Measurements from ENCODE around the gene WNT8A.

WNT8A gene

GRCh38 chr5:138110266-138110963, 26.6 kb downstream of the WNT8A start:
- H3K4me1 ChIP-seq (ENCODE audit: control extremely low read depth in 1 of 4, control insufficient read depth in 4 of 4, insufficient read depth in 4 of 4, low read length in 3 of 4) = no peaks in the 10 kb centered on the region
- no peak overlapping the region for H3K27ac ChIP-seq (ENCODE audit: insufficient read depth in 1 of 2, low read depth in 1 of 2, low read length in 2 of 2, poor library complexity in 1 of 2, severe bottlenecking in 2 of 2)
- no peak overlapping the region for H3K4me3 ChIP-seq (ENCODE audit: control insufficient read depth in 1 of 7, extremely low read depth in 1 of 7, insufficient read depth in 4 of 7, low read depth in 2 of 7, low read length in 6 of 7)
- no peak for DNase-seq
- peaks cover 0 to 4% (median 0%) of the 10 kb centered on the region in 5 experiments for H3K27me3 ChIP-seq (replicated peaks in 2 of 5; ENCODE audit: control insufficient read depth in 4 of 5, insufficient read depth in 5 of 5, low read length in 4 of 5)
- POLR2A ChIA-PET = no interaction called here
- CTCF ChIA-PET = interaction anchor here (1.1 to 2.9 kb wide), 4 partner anchors 11 to 68 kb away, joined by 4 to 13 read pairs (median 6); no protein-coding TSS in a partner anchor
- no CpG with 5 or more reads among the region's 4 CpGs for whole genome bisulfite sequencing (ENCODE audit: insufficient coverage)
- no peaks in the 10 kb centered on the region for H3K9me3 ChIP-seq (ENCODE audit: control extremely low read depth in 1 of 5, control insufficient read depth in 4 of 5, insufficient read depth in 2 of 5, low read depth in 1 of 5, low read length in 4 of 5)
- no peaks in the 10 kb centered on the region for H3K36me3 ChIP-seq (ENCODE audit: control insufficient read depth in 4 of 4, insufficient read depth in 4 of 4, low read length in 3 of 4)

- Histone ChIP-seq H3K4me3 (ENCODE audit: control insufficient read depth in 1 of 7, extremely low read depth in 1 of 7, insufficient read depth in 4 of 7, low read depth in 2 of 7, low read length in 6 of 7) (no peak overlapping the region), H3K9me3 (ENCODE audit: control extremely low read depth in 1 of 5, control insufficient read depth in 4 of 5, insufficient read depth in 2 of 5, low read depth in 1 of 5, low read length in 4 of 5) (no peaks in the 10 kb centered on the region), H3K36me3 (ENCODE audit: control insufficient read depth in 4 of 4, insufficient read depth in 4 of 4, low read length in 3 of 4) (no peaks in the 10 kb centered on the region), H3K27ac (ENCODE audit: insufficient read depth in 1 of 2, low read depth in 1 of 2, low read length in 2 of 2, poor library complexity in 1 of 2, severe bottlenecking in 2 of 2) (no peak overlapping the region), H3K4me1 (ENCODE audit: control extremely low read depth in 1 of 4, control insufficient read depth in 4 of 4, insufficient read depth in 4 of 4, low read length in 3 of 4) (no peaks in the 10 kb centered on the region), H3K27me3 (replicated peaks in 2 of 5; ENCODE audit: control insufficient read depth in 4 of 5, insufficient read depth in 5 of 5, low read length in 4 of 5) (peaks cover 0 to 4% (median 0%) of the 10 kb centered on the region in 5 experiments)
- POLR2A ChIA-PET = no interaction called here
- CTCF ChIA-PET = interaction anchor here (0.7 to 2.9 kb wide), 4 partner anchors 17 to 75 kb away, joined by 3 to 13 read pairs (median 4); no protein-coding TSS in a partner anchor
- 92% methylated on average over 4 of the region's 4 CpGs for WGBS (ENCODE audit: insufficient coverage)
- no peak for DNase-seq
Observed at GRCh38 chr5:138111181-138111580, 27.3 kb downstream of the WNT8A start.

GRCh38 chr5:138111937-138112336, 28.1 kb downstream of the WNT8A start:
- no peak for DNase-seq
- no CpG with 5 or more reads among the region's 1 CpG for WGBS (ENCODE audit: insufficient coverage)
- Histone ChIP-seq H3K36me3 (ENCODE audit: control insufficient read depth in 4 of 4, insufficient read depth in 4 of 4, low read length in 3 of 4) (no peaks in the 10 kb centered on the region), H3K9me3 (ENCODE audit: control extremely low read depth in 1 of 5, control insufficient read depth in 4 of 5, insufficient read depth in 2 of 5, low read depth in 1 of 5, low read length in 4 of 5) (no peaks in the 10 kb centered on the region), H3K27me3 (replicated peaks in 2 of 5; ENCODE audit: control insufficient read depth in 4 of 5, insufficient read depth in 5 of 5, low read length in 4 of 5) (peaks cover 0 to 4% (median 0%) of the 10 kb centered on the region in 5 experiments), H3K27ac (ENCODE audit: insufficient read depth in 1 of 2, low read depth in 1 of 2, low read length in 2 of 2, poor library complexity in 1 of 2, severe bottlenecking in 2 of 2) (no peak overlapping the region), H3K4me1 (ENCODE audit: control extremely low read depth in 1 of 4, control insufficient read depth in 4 of 4, insufficient read depth in 4 of 4, low read length in 3 of 4) (no peaks in the 10 kb centered on the region), H3K4me3 (ENCODE audit: control insufficient read depth in 1 of 7, extremely low read depth in 1 of 7, insufficient read depth in 4 of 7, low read depth in 2 of 7, low read length in 6 of 7) (no peak overlapping the region)
- CTCF ChIA-PET = interaction anchor here (0.7 to 2.9 kb wide), 5 partner anchors 16 to 76 kb away, joined by 3 to 13 read pairs (median 4); no protein-coding TSS in a partner anchor
- POLR2A ChIA-PET = no interaction called here

- H3K9me3 ChIP-seq (ENCODE audit: control extremely low read depth in 1 of 5, control insufficient read depth in 4 of 5, insufficient read depth in 2 of 5, low read depth in 1 of 5, low read length in 4 of 5) = no peaks in the 10 kb centered on the region
- no peaks in the 10 kb centered on the region for H3K4me1 ChIP-seq (ENCODE audit: control extremely low read depth in 1 of 4, control insufficient read depth in 4 of 4, insufficient read depth in 4 of 4, low read length in 3 of 4)
- CTCF ChIA-PET = interaction anchor here (1.0 to 1.3 kb wide), 2 partner anchors 13 to 37 kb away, joined by 3 read pairs; no protein-coding TSS in a partner anchor
- no peak for DNase-seq
- H3K27me3 ChIP-seq (replicated peaks in 2 of 5; ENCODE audit: control insufficient read depth in 4 of 5, insufficient read depth in 5 of 5, low read length in 4 of 5) = peaks cover 0 to 4% (median 0%) of the 10 kb centered on the region in 5 experiments
- H3K4me3 ChIP-seq (ENCODE audit: control insufficient read depth in 1 of 7, extremely low read depth in 1 of 7, insufficient read depth in 4 of 7, low read depth in 2 of 7, low read length in 6 of 7) = no peak overlapping the region
- no peaks in the 10 kb centered on the region for H3K36me3 ChIP-seq (ENCODE audit: control insufficient read depth in 4 of 4, insufficient read depth in 4 of 4, low read length in 3 of 4)
- no peak overlapping the region for H3K27ac ChIP-seq (ENCODE audit: insufficient read depth in 1 of 2, low read depth in 1 of 2, low read length in 2 of 2, poor library complexity in 1 of 2, severe bottlenecking in 2 of 2)
- POLR2A ChIA-PET = no interaction called here
Observed at GRCh38 chr5:138115254-138115653, 31.4 kb downstream of the WNT8A start.

GRCh38 chr5:138128334-138128733, 44.5 kb downstream of the WNT8A start:
- H3K36me3 ChIP-seq (ENCODE audit: control insufficient read depth in 4 of 4, insufficient read depth in 4 of 4, low read length in 3 of 4) = no peaks in the 10 kb centered on the region
- H3K27ac ChIP-seq (ENCODE audit: insufficient read depth in 1 of 2, low read depth in 1 of 2, low read length in 2 of 2, poor library complexity in 1 of 2, severe bottlenecking in 2 of 2) = peak overlapping the region in 1 of 2 experiments; percentile 71
- ChIA-PET POLR2A (no interaction called here), CTCF (interaction anchor here (0.8 to 4.6 kb wide), 10 partner anchors 17 to 498 kb away, joined by 3 to 61 read pairs (median 4); no protein-coding TSS in a partner anchor)
- H3K27me3 ChIP-seq (replicated peaks in 2 of 5; ENCODE audit: control insufficient read depth in 4 of 5, insufficient read depth in 5 of 5, low read length in 4 of 5) = no peaks in the 10 kb centered on the region
- peak; percentile 18 to 77 (median 52) for DNase-seq
- 18% methylated on average over 3 of the region's 5 CpGs for WGBS (ENCODE audit: insufficient coverage)
- no peak overlapping the region for H3K4me3 ChIP-seq (ENCODE audit: control insufficient read depth in 1 of 7, extremely low read depth in 1 of 7, insufficient read depth in 4 of 7, low read depth in 2 of 7, low read length in 6 of 7)
- no peaks in the 10 kb centered on the region for H3K9me3 ChIP-seq (ENCODE audit: control extremely low read depth in 1 of 5, control insufficient read depth in 4 of 5, insufficient read depth in 2 of 5, low read depth in 1 of 5, low read length in 4 of 5)
- peaks cover 0 to 3% (median 0%) of the 10 kb centered on the region in 4 experiments for H3K4me1 ChIP-seq (ENCODE audit: control extremely low read depth in 1 of 4, control insufficient read depth in 4 of 4, insufficient read depth in 4 of 4, low read length in 3 of 4)

GRCh38 chr5:138129347-138129746, 45.5 kb downstream of the WNT8A start:
- no peak for DNase-seq
- no peaks in the 10 kb centered on the region for H3K9me3 ChIP-seq (ENCODE audit: control extremely low read depth in 1 of 5, control insufficient read depth in 4 of 5, insufficient read depth in 2 of 5, low read depth in 1 of 5, low read length in 4 of 5)
- ChIA-PET POLR2A (interaction anchor here (0.7 kb wide), 1 partner anchor 112 kb away, joined by 3 read pairs; no protein-coding TSS in a partner anchor), CTCF (interaction anchor here (0.6 to 4.6 kb wide), 9 partner anchors 20 to 499 kb away, joined by 3 to 61 read pairs (median 5); no protein-coding TSS in a partner anchor)
- peaks cover 0 to 3% (median 0%) of the 10 kb centered on the region in 4 experiments for H3K4me1 ChIP-seq (ENCODE audit: control extremely low read depth in 1 of 4, control insufficient read depth in 4 of 4, insufficient read depth in 4 of 4, low read length in 3 of 4)
- H3K36me3 ChIP-seq (ENCODE audit: control insufficient read depth in 4 of 4, insufficient read depth in 4 of 4, low read length in 3 of 4) = no peaks in the 10 kb centered on the region
- H3K27ac ChIP-seq (ENCODE audit: insufficient read depth in 1 of 2, low read depth in 1 of 2, low read length in 2 of 2, poor library complexity in 1 of 2, severe bottlenecking in 2 of 2) = no peak overlapping the region
- no peak overlapping the region for H3K4me3 ChIP-seq (ENCODE audit: control insufficient read depth in 1 of 7, extremely low read depth in 1 of 7, insufficient read depth in 4 of 7, low read depth in 2 of 7, low read length in 6 of 7)
- H3K27me3 ChIP-seq (replicated peaks in 2 of 5; ENCODE audit: control insufficient read depth in 4 of 5, insufficient read depth in 5 of 5, low read length in 4 of 5) = no peaks in the 10 kb centered on the region
- WGBS (ENCODE audit: insufficient coverage) = 96% methylated on average over 3 of the region's 6 CpGs

- WGBS (ENCODE audit: insufficient coverage) = 100% methylated on average over 4 of the region's 7 CpGs
- Histone ChIP-seq H3K4me1 (ENCODE audit: control extremely low read depth in 1 of 4, control insufficient read depth in 4 of 4, insufficient read depth in 4 of 4, low read length in 3 of 4) (peaks cover 0 to 3% (median 0%) of the 10 kb centered on the region in 4 experiments), H3K27me3 (replicated peaks in 2 of 5; ENCODE audit: control insufficient read depth in 4 of 5, insufficient read depth in 5 of 5, low read length in 4 of 5) (no peaks in the 10 kb centered on the region), H3K27ac (ENCODE audit: insufficient read depth in 1 of 2, low read depth in 1 of 2, low read length in 2 of 2, poor library complexity in 1 of 2, severe bottlenecking in 2 of 2) (no peak overlapping the region), H3K4me3 (ENCODE audit: control insufficient read depth in 1 of 7, extremely low read depth in 1 of 7, insufficient read depth in 4 of 7, low read depth in 2 of 7, low read length in 6 of 7) (peak overlapping the region in 1 of 7 experiments; percentile 23), H3K9me3 (ENCODE audit: control extremely low read depth in 1 of 5, control insufficient read depth in 4 of 5, insufficient read depth in 2 of 5, low read depth in 1 of 5, low read length in 4 of 5) (no peaks in the 10 kb centered on the region), H3K36me3 (ENCODE audit: control insufficient read depth in 4 of 4, insufficient read depth in 4 of 4, low read length in 3 of 4) (no peaks in the 10 kb centered on the region)
- ChIA-PET CTCF (interaction anchor here (0.7 to 3.5 kb wide), 10 partner anchors 10 to 302 kb away, joined by 3 to 101 read pairs (median 10); partner anchors contain the start of gene WNT8A), POLR2A (interaction anchor here (0.6 kb wide), 1 partner anchor 472 kb away, joined by 3 read pairs; no protein-coding TSS in a partner anchor)
- DNase-seq = no peak
Observed at GRCh38 chr5:138132543-138132942, 48.7 kb downstream of the WNT8A start.
